ENCODE measurements around the gene MLIP.

MLIP gene

GRCh38 chr6:54308986-54309315, 197.7 kb downstream of the MLIP start:
- Histone ChIP-seq H3K4me2 (ENCODE audit: low read length) (no peak overlapping the region), H3K36me3 (ENCODE audit: insufficient read depth, low read length) (no peaks in the 10 kb centered on the region), H3K9ac (ENCODE audit: low read length) (no peak overlapping the region), H4K20me1 (ENCODE audit: insufficient read depth, low read length) (no peaks in the 10 kb centered on the region), H2AFZ (ENCODE audit: low read length) (no peak overlapping the region), H3K27ac (ENCODE audit: low read depth, low read length, poor library complexity, severe bottlenecking) (no peak overlapping the region), H3K4me1 (ENCODE audit: insufficient read depth, low read length, severe bottlenecking) (no peaks in the 10 kb centered on the region), H3F3A (ENCODE audit: insufficient read depth, low read length) (no peaks in the 10 kb centered on the region), H3K79me2 (ENCODE audit: insufficient read depth, low read length) (no peaks in the 10 kb centered on the region), H3K4me3 (ENCODE audit: low read depth, low read length, poor library complexity, severe bottlenecking) (no peak overlapping the region), H3K9me3 (ENCODE audit: low read length) (no peaks in the 10 kb centered on the region), H3K9me2 (ENCODE audit: low read depth, low read length) (no peaks in the 10 kb centered on the region), H3K27me3 (ENCODE audit: insufficient read depth, low read length) (no peaks in the 10 kb centered on the region)
- no peak for TF ChIP-seq EZH2 (IDR thresholded peaks at IDR 0.05; ENCODE audit: borderline replicate concordance, low read length)
- TF ChIP-seq, protein P1, sequence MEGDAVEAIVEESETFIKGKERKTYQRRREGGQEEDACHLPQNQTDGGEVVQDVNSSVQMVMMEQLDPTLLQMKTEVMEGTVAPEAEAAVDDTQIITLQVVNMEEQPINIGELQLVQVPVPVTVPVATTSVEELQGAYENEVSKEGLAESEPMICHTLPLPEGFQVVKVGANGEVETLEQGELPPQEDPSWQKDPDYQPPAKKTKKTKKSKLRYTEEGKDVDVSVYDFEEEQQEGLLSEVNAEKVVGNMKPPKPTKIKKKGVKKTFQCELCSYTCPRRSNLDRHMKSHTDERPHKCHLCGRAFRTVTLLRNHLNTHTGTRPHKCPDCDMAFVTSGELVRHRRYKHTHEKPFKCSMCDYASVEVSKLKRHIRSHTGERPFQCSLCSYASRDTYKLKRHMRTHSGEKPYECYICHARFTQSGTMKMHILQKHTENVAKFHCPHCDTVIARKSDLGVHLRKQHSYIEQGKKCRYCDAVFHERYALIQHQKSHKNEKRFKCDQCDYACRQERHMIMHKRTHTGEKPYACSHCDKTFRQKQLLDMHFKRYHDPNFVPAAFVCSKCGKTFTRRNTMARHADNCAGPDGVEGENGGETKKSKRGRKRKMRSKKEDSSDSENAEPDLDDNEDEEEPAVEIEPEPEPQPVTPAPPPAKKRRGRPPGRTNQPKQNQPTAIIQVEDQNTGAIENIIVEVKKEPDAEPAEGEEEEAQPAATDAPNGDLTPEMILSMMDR (IDR thresholded peaks at IDR 0.05; ENCODE audit: low read length) = no peak

GRCh38 chr6:54310377-54311152, 199.3 kb downstream of the MLIP start:
- Histone ChIP-seq H3K79me2 (ENCODE audit: insufficient read depth, low read length) (no peaks in the 10 kb centered on the region), H3K36me3 (ENCODE audit: insufficient read depth, low read length) (no peaks in the 10 kb centered on the region), H3K4me1 (ENCODE audit: insufficient read depth, low read length, severe bottlenecking) (no peaks in the 10 kb centered on the region), H3K27me3 (ENCODE audit: insufficient read depth, low read length) (no peaks in the 10 kb centered on the region), H3K9ac (ENCODE audit: low read length) (no peak overlapping the region), H2AFZ (ENCODE audit: low read length) (no peak overlapping the region), H3K4me3 (ENCODE audit: low read depth, low read length, poor library complexity, severe bottlenecking) (no peak overlapping the region), H3F3A (ENCODE audit: insufficient read depth, low read length) (no peaks in the 10 kb centered on the region), H3K9me2 (ENCODE audit: low read depth, low read length) (no peaks in the 10 kb centered on the region), H4K20me1 (ENCODE audit: insufficient read depth, low read length) (no peaks in the 10 kb centered on the region), H3K9me3 (ENCODE audit: low read length) (no peaks in the 10 kb centered on the region), H3K4me2 (ENCODE audit: low read length) (no peak overlapping the region), H3K27ac (ENCODE audit: low read depth, low read length, poor library complexity, severe bottlenecking) (no peak overlapping the region)
- TF ChIP-seq EZH2 (IDR thresholded peaks at IDR 0.05; ENCODE audit: borderline replicate concordance, low read length) = no peak
- TF ChIP-seq, protein P1 (IDR thresholded peaks at IDR 0.05; ENCODE audit: low read length) = no peak

GRCh38 chr6:54315656-54316055, 204.4 kb downstream of the MLIP start:
- Histone ChIP-seq H3K9ac (ENCODE audit: low read length) (no peak overlapping the region), H3K27me3 (ENCODE audit: insufficient read depth, low read length) (no peaks in the 10 kb centered on the region), H3K4me1 (ENCODE audit: insufficient read depth, low read length, severe bottlenecking) (no peaks in the 10 kb centered on the region), H3K79me2 (ENCODE audit: insufficient read depth, low read length) (no peaks in the 10 kb centered on the region), H3K9me3 (ENCODE audit: low read length) (no peaks in the 10 kb centered on the region), H3K4me3 (ENCODE audit: low read depth, low read length, poor library complexity, severe bottlenecking) (no peak overlapping the region), H3K27ac (ENCODE audit: low read depth, low read length, poor library complexity, severe bottlenecking) (no peak overlapping the region), H2AFZ (ENCODE audit: low read length) (no peak overlapping the region), H3F3A (ENCODE audit: insufficient read depth, low read length) (no peaks in the 10 kb centered on the region), H3K9me2 (ENCODE audit: low read depth, low read length) (no peaks in the 10 kb centered on the region), H3K36me3 (ENCODE audit: insufficient read depth, low read length) (no peaks in the 10 kb centered on the region), H4K20me1 (ENCODE audit: insufficient read depth, low read length) (no peaks in the 10 kb centered on the region), H3K4me2 (ENCODE audit: low read length) (no peak overlapping the region)
- no peak for TF ChIP-seq EZH2 (IDR thresholded peaks at IDR 0.05; ENCODE audit: borderline replicate concordance, low read length)
- TF ChIP-seq, protein P1 (IDR thresholded peaks at IDR 0.05; ENCODE audit: low read length) = no peak
